Hepatocyte (in vitro differentiated cells): ENCODE results near the gene TSFM.
"Not testable (repeated sequence)": the region's sequence is repeated elsewhere in the genome, so short reads cannot be mapped to it uniquely, and the experiment has no call there.

ENCODE experiments used
- CTCF ChIP-seq: fragments of 200-600 bp; sonication (generic); IDR thresholded peaks from 2 replicates; pipeline ENCODE4 v1.5.1; 2016; ENCODE audit warnings: antibody characterized with exemption, mild to moderate bottlenecking; ENCODE audit not compliant: poor library complexity
- EZH2phosphoT487 ChIP-seq: fragments of 200-600 bp; sonication (generic); IDR thresholded peaks from one replicate; pipeline ENCODE4 v1.6.1; 2018; ENCODE audit warnings: antibody characterized with exemption, mild to moderate bottlenecking, low read depth, moderate library complexity; ENCODE audit not compliant: unreplicated experiment, severe bottlenecking

- not testable (repeated sequence) for TF ChIP-seq CTCF, EZH2phosphoT487
Measured at GRCh38 chr12:57774634-57775033, 8.0 kb upstream of the TSFM start.
